Panc1 (cell line): ENCODE measurements around the gene TNFRSF18. TPM values are rescaled to one million over a fixed set of nuclear protein-coding genes. Genes with fewer than 3 reads are reported as not detected.

ENCODE experiments used
- ATAC-seq: fragments of 200-7000 bp; cut with Tn5 transposase; 2 replicates; pipeline ENCODE4 v1.9.1; 2020; ENCODE audit warnings: mild to moderate bottlenecking, moderate library complexity
- BruUV-seq: library from RNA; stranded (reverse); fragments of 400-500 nt; replicated peaks from 2 replicates; lab custom pipeline; 2021; lab: Mats Ljungman, UMichigan
- CTCF ChIA-PET: fragments of 300-600 bp; sonication (Branson Sonifier 250); formaldehyde crosslinking; loops from one replicate; lab custom pipeline; 2022; ENCODE audit warnings: antibody characterized with exemption; lab: Charles Lee
- POLR2A ChIA-PET: fragments of 300-600 bp; sonication (Branson Sonifier 250); formaldehyde crosslinking; loops from one replicate; lab custom pipeline; 2022; ENCODE audit warnings: antibody characterized with exemption; lab: Charles Lee
- DNase-seq: peaks from one replicate; pipeline ENCODE4 v3.0.0-alpha.2; 2010; ENCODE audit warnings: low read depth, low spot score
- H3K27ac ChIP-seq: 2 replicates; pipeline ENCODE4 v1.5.1; 2011; ENCODE audit warnings: mild to moderate bottlenecking, low read length, inconsistent platforms
- H3K27me3 ChIP-seq: fragments of 200-500 bp; sonication (Bioruptor generic); 2 replicates; pipeline ENCODE4 v1.6.0; 2014; ENCODE audit warnings: low read length, inconsistent platforms; ENCODE audit not compliant: control insufficient read depth, insufficient read depth
- H3K36me3 ChIP-seq: fragments of 200-500 bp; sonication (Bioruptor generic); 2 replicates; pipeline ENCODE4 v1.5.1; 2014; ENCODE audit warnings: inconsistent platforms, mild to moderate bottlenecking, low read length, moderate library complexity; ENCODE audit not compliant: control insufficient read depth, insufficient read depth
- H3K4me1 ChIP-seq: 2 replicates; pipeline ENCODE4 v1.5.1; 2011; ENCODE audit warnings: inconsistent platforms, mild to moderate bottlenecking, low read length, moderate library complexity; ENCODE audit not compliant: control insufficient read depth, insufficient read depth
- H3K4me3 ChIP-seq, 2 experiments: 2 replicates each; pipeline ENCODE4 v1.5.1; 2011 to 2012; ENCODE audit warnings: low read depth in 2 of 2, low read length in 2 of 2, mild to moderate bottlenecking in 2 of 2, inconsistent platforms in 1 of 2, moderate library complexity in 1 of 2
- H3K9me3 ChIP-seq: fragments of 200-500 bp; sonication (Bioruptor generic); 2 replicates; pipeline ENCODE4 v1.5.1; 2014; ENCODE audit warnings: low read depth, mild to moderate bottlenecking, inconsistent platforms, low read length, moderate library complexity; ENCODE audit not compliant: control insufficient read depth, insufficient read depth
- POLR2AphosphoS5 ChIP-seq: IDR thresholded peaks from 2 replicates; pipeline ENCODE4 v1.6.1; 2012; ENCODE audit warnings: mild to moderate bottlenecking, low read depth, low read length, moderate library complexity
- SIN3A ChIP-seq: IDR thresholded peaks from 2 replicates; pipeline ENCODE4 v1.6.1; 2012; ENCODE audit warnings: low read depth, mild to moderate bottlenecking, low read length, moderate library complexity, borderline replicate concordance; ENCODE audit not compliant: insufficient read depth
- TCF7L2 ChIP-seq: IDR thresholded peaks from 2 replicates; pipeline ENCODE4 v1.6.1; 2011; ENCODE audit warnings: mild to moderate bottlenecking, low read depth, low read length, inconsistent platforms
- in situ Hi-C: cut with HindIII; loops from 2 replicates; pipeline ENCODE4 v1.10.0; 2016; ENCODE audit warnings: low sequenced_read_pairs, low pct_unique_long_range_greater_than_20kb
- intact Hi-C: fragments of 100-400 bp; cut with micrococcal nuclease; formaldehyde crosslinking; loops from one replicate; pipeline ENCODE4 v1.10.0; 2022; ENCODE audit not compliant: unreplicated experiment
- total RNA-seq: library from RNA; stranded (reverse); gene quantifications from one replicate; pipeline ENCODE4 v1.2.1, GENCODE V29; 2021; ENCODE audit not compliant: unreplicated experiment
- TF ChIP-seq, protein P1 (sequence below), 2 experiments: IDR thresholded peaks; 2 replicates each; pipeline ENCODE4 v1.6.1; 2011 to 2012; ENCODE audit warnings: low read depth in 2 of 2, control low read depth in 1 of 2, low read length in 1 of 2, mild to moderate bottlenecking in 1 of 2, moderate library complexity in 1 of 2; ENCODE audit not compliant: insufficient read depth in 1 of 2
- TF ChIP-seq, protein P2 (sequence below): fragments of 450-650 bp; IDR thresholded peaks from 2 replicates; pipeline ENCODE4 v1.5.1; 2017; ENCODE audit warnings: mild to moderate bottlenecking

TNFRSF18 gene
- total RNA-seq, 1 experiment from 2014 or later, result 4.3 TPM

DNA sequence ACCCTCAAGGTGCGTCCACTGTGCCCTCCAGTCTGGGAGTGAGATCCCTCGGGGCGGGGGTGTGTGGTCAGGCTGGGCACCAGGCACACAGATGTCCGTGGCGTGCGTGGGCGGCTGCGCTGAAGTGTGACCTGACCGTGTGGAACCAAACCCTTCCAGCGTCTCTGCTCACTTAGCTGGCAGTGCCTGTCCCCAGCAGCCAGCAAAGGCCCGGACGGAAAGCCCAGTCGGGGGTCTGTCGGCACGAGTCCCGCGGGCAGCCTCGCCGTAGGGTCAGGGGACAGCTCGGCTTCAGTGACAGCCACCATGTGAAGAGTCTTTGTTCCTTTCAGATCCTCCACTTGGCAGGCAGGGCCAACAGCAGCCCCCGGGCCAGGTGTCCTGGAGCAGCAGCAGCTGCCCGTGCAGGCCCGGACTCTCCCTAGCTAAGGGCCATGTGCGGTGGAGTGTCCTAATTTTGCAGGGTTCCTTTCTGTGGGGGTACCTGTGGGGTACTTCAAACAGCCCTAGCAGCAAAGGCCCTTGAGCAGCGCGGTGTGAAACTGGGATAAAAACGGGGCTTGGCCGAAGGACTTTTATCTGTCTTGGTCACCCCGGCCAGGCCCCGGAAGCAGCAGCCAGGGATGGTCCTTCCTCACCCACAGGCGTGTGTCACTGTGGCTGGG lies 21.2 kb downstream of the TNFRSF18 start:
- intact Hi-C loops (loop anchor here (10.0 kb wide), 1 partner anchor 60 kb away; no protein-coding TSS in a partner anchor), in situ Hi-C loops (no loop called here)
- Histone ChIP-seq H3K27ac (no peak overlapping the region), H3K27me3 (no peaks in the 10 kb centered on the region), H3K4me3 (no peak overlapping the region), H3K36me3 (no peaks in the 10 kb centered on the region), H3K4me1 (no peaks in the 10 kb centered on the region), H3K9me3 (no peaks in the 10 kb centered on the region)
- ChIA-PET POLR2A (no interaction called here), CTCF (no interaction called here)
- ATAC-seq (peak; percentile 31; the same call in 1 of the 2 replicates), DNase-seq (no peak)
- BruUV-seq, result no TSS peak
- TF ChIP-seq, protein P1, sequence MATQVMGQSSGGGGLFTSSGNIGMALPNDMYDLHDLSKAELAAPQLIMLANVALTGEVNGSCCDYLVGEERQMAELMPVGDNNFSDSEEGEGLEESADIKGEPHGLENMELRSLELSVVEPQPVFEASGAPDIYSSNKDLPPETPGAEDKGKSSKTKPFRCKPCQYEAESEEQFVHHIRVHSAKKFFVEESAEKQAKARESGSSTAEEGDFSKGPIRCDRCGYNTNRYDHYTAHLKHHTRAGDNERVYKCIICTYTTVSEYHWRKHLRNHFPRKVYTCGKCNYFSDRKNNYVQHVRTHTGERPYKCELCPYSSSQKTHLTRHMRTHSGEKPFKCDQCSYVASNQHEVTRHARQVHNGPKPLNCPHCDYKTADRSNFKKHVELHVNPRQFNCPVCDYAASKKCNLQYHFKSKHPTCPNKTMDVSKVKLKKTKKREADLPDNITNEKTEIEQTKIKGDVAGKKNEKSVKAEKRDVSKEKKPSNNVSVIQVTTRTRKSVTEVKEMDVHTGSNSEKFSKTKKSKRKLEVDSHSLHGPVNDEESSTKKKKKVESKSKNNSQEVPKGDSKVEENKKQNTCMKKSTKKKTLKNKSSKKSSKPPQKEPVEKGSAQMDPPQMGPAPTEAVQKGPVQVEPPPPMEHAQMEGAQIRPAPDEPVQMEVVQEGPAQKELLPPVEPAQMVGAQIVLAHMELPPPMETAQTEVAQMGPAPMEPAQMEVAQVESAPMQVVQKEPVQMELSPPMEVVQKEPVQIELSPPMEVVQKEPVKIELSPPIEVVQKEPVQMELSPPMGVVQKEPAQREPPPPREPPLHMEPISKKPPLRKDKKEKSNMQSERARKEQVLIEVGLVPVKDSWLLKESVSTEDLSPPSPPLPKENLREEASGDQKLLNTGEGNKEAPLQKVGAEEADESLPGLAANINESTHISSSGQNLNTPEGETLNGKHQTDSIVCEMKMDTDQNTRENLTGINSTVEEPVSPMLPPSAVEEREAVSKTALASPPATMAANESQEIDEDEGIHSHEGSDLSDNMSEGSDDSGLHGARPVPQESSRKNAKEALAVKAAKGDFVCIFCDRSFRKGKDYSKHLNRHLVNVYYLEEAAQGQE (IDR thresholded peaks at IDR 0.05; ENCODE audit: insufficient read depth in 1 of 2, low read depth in 2 of 2, low read length in 1 of 2), result no peak
- TF ChIP-seq TCF7L2, result no peak

DNA sequence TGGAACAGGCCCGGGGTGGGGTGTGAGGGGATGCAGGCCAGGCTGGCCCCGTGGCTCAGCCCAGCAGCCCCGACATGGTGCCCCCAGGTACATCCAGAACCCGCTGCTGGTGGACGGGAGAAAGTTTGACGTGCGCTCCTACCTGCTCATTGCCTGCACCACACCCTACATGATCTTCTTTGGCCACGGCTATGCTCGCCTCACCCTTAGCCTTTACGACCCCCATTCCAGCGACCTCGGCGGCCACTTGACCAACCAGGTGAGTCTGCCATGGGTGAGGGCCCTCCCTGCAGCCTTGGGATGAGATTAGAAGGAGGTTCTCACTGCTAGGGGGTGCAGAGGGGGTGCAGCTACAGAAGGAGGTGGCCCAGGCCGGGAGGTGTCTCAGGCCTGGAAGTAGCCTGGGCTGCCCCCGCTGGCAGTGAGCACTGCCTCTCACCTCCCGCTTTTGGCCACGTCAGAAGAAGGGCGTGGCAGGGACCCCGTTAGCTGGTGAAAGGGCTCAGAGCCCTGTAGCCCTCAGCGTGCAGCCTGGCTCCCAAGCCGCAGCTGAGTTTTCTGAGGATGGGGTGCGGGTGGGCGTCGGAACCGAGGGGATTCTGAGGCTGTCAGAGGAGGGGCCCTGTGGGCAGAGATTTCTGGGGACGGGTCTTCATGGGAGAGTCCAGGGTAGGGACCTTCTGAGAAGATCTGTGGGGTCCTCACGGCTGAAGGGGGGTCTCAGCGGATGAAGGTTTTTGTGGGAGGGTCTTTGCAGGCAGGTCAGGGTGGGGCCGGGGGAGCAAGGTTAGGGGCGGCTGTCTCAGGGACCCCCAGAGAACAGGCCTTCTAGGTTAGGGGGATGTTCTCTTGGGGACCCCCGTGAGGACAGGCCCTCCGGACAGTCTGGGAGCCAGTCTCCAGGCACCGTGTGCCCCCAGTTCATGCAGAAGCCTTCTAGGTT lies 22.3 kb downstream of the TNFRSF18 start:
- in situ Hi-C loops, result no loop called here
- Histone ChIP-seq H3K27me3 (no peaks in the 10 kb centered on the region), H3K27ac (no peak overlapping the region), H3K4me3 (no peak overlapping the region), H3K4me1 (no peaks in the 10 kb centered on the region), H3K9me3 (no peaks in the 10 kb centered on the region), H3K36me3 (no peaks in the 10 kb centered on the region)
- no peak for DNase-seq
- ChIA-PET CTCF (no interaction called here), POLR2A (no interaction called here)
- no TSS peak for BruUV-seq
- TF ChIP-seq, protein P1 (IDR thresholded peaks at IDR 0.05; ENCODE audit: insufficient read depth in 1 of 2, low read depth in 2 of 2, low read length in 1 of 2), result no peak
- TF ChIP-seq, protein P2, sequence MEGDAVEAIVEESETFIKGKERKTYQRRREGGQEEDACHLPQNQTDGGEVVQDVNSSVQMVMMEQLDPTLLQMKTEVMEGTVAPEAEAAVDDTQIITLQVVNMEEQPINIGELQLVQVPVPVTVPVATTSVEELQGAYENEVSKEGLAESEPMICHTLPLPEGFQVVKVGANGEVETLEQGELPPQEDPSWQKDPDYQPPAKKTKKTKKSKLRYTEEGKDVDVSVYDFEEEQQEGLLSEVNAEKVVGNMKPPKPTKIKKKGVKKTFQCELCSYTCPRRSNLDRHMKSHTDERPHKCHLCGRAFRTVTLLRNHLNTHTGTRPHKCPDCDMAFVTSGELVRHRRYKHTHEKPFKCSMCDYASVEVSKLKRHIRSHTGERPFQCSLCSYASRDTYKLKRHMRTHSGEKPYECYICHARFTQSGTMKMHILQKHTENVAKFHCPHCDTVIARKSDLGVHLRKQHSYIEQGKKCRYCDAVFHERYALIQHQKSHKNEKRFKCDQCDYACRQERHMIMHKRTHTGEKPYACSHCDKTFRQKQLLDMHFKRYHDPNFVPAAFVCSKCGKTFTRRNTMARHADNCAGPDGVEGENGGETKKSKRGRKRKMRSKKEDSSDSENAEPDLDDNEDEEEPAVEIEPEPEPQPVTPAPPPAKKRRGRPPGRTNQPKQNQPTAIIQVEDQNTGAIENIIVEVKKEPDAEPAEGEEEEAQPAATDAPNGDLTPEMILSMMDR, result no peak
- no peak for TF ChIP-seq TCF7L2
- TF ChIP-seq POLR2AphosphoS5, result no peak
- no peak for TF ChIP-seq SIN3A
- no peak for ATAC-seq
- intact Hi-C loops, result loop anchor here (10.0 kb wide), 1 partner anchor 59 kb away; no protein-coding TSS in a partner anchor
